NK-92 (cell line): ENCODE results near the gene RAI2.

ENCODE experiments used
- DNase-seq: peaks from one replicate; lab custom pipeline; 2025; ENCODE audit not compliant: unreplicated experiment; lab: John Stamatoyannopoulos, UW

Gene RAI2

GRCh38 chrX:17829566-17829965 lies 31.5 kb downstream of the RAI2 start:
- no peak for DNase-seq

DNA sequence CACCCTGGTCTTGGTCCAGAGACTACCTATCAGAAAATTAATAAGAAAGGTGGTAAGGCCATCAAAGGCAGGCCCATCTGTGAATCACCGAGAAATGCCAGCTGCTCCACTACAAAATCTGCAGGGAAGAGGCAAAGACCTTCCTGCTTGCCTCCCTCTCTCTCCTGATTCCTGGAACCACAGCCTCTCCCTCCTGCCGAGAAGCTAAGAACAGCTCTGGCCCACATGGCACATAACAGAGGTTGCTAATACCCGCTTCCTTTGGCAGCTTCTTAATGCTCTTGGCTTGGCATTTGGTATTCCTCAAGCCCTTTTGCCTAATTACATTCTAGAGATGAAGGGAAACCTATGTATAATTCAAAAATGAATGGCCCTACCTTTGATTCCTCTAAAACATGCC lies 32.9 kb downstream of the RAI2 start:
- DNase-seq: no peak

- DNase-seq: no peak
Measured at GRCh38 chrX:17826609-17827496, 34.2 kb downstream of the RAI2 start.

- no peak for DNase-seq
Measured at GRCh38 chrX:17824980-17825379, 36.1 kb downstream of the RAI2 start.

GRCh38 chrX:17822351-17822750 lies 38.7 kb downstream of the RAI2 start:
- DNase-seq: no peak

- DNase-seq: no peak
Measured at GRCh38 chrX:17820100-17820499, 41.0 kb downstream of the RAI2 start.

- no peak for DNase-seq
Measured at GRCh38 chrX:17818726-17819125, 42.4 kb downstream of the RAI2 start.

GRCh38 chrX:17817251-17817650 lies 43.8 kb downstream of the RAI2 start:
- DNase-seq: no peak

GRCh38 chrX:17814557-17814956 lies 46.5 kb downstream of the RAI2 start:
- no peak for DNase-seq

DNA sequence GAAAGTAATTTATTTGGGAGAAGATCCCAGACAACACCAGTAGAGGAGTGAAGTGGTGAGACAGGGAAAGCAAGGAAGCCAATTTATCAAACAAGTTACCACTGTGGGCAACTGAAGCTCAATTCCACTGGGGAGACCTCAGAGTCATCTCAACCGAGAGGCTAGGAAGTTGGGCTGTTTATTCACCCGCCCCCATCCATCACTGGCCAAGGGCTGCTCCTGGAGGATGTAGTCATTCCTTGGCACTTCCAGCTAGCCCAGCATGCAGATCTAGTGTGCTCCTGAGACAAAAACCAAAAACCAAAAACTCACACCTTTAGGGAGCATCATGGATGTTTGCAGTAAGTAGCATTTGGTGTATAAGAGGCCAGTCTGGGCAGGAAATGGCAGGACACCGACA lies 47.0 kb downstream of the RAI2 start:
- no peak for DNase-seq

GRCh38 chrX:17813277-17813676 lies 47.8 kb downstream of the RAI2 start:
- DNase-seq: no peak

GRCh38 chrX:17812763-17813162 lies 48.3 kb downstream of the RAI2 start:
- no peak for DNase-seq

- no peak for DNase-seq
Measured at GRCh38 chrX:17809984-17810383, 51.1 kb downstream of the RAI2 start.

GRCh38 chrX:17809273-17809672 lies 51.8 kb downstream of the RAI2 start:
- DNase-seq: no peak

DNA sequence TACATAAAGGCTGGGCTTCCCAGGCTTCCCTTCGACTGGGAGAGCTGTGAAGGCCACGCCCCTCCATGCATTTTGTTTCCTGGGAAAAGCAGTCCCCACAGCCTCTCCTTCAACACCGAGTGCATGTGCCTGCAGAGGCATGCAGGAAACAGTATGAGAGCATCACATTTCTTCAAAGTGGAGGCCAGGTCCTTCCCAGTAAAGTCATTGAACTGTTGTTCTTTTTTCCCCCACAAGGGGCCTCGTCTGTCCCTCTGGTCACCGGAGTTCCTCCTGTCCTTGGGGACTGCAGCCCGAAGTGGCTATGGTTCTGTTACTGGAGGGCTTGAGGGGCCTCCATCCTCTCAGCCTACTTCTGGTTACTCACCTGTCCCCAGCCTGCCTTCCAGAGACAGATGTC lies 56.0 kb downstream of the RAI2 start:
- no peak for DNase-seq

DNA sequence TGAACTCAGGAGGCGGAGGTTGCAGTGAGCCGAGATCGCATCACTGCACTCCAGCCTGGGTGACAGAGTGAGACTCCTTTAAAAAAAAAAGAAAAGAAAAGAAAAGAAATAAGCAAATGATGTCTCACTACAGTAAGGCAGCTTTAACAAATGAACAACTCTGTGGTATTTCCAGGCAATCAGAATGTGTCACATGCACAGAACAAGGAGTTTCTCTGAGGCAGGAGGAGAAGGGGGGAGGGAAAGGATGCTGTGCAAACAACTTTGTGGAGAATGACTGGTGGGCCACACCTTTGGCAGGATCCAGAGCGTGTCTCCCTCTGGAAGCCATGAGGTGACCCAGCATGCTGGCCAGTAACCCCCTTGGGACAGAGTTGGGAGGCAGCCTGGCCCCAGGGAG lies 57.6 kb downstream of the RAI2 start:
- no peak for DNase-seq

GRCh38 chrX:17802756-17803155 lies 58.3 kb downstream of the RAI2 start:
- no peak for DNase-seq

DNA sequence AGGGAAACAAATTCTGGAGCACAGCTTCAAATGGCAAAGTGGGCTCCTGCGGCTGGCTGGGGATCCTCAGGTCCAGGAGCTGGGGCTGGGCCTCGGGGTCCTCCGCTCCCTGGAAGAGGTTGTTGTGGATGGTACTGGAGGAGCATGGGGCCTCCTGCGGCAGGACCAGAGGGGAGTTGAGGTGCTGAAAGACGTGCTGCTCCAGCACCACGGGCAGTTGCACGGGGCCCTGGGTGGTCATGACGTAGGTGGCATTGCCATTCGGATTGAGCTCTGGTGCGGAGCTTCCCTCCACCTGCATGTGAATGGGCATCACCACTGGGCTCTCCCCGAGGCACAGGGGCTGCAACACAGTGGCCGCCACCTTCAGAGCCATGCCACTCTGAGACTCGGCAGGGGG lies 59.7 kb downstream of the RAI2 start:
- DNase-seq: no peak

DNA sequence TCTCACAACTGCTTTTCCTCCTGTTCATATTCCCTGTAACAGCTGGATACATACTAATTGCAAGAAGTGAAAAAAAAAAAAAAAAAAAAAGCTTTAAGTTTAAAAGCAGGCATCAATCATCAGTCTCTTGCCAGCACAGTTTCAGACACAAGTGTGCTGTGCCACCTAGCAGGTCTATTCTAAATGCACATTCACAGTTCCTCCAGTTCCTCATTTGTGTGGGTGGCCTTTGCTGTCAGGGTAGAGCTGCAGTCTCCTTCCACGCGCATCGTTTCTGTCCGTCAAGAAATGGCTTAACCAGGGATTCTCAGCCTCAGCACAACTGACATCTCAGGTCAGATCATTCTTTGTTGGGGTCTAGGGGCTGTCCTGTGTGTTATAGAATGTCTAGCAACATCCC lies 62.2 kb downstream of the RAI2 start:
- no peak for DNase-seq

DNA sequence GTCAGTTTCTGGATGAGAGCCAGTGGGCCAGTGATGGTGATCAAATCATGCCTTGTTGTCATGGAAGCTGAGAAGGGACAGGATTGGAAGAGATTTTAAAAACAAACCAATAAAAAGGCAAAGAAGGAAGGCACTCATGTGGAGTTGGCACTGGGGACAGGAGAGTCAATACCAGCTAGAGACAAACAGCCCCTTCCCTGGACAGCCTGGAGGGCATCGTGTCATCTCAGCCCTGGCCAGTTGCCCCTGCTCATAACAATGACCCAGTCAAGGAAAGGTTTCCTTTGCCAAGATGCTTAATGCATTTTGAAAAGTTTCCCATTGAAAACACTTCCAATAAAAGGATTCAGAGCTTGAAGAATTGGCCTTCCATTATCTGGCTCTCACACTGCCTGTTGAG lies 68.3 kb downstream of the RAI2 start:
- DNase-seq: peak; percentile 99

DNA sequence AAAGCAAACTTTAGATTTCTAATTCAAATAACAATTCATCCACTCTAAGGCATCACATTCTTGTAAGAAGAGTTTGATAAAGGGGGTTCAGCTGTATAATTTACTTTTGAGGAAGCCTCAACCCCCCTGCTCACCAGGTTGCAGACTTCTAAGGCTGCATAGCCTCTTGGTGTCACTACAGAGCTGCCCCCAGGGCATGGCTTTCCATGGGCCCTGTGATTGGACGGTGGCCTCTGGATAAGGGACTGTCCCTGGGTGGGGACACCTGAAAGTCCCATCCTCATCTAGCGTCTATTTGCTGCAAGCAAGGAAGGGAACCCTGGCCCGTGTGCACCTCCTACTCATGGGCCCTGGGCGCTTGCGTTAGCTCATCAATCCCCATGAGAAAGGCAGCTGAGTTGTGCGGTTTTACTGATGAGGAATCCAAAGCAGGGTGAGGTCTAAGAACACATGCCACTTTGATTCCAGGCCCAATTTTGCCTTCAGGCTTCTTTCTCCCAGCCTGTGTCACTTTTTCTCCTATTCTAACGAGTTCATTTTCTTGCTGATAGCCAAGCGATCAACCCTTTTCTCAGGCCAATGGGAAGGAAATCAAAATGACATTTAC lies 72.0 kb downstream of the RAI2 start:
- DNase-seq: no peak

GRCh38 chrX:17788439-17788838 lies 72.7 kb downstream of the RAI2 start:
- no peak for DNase-seq

DNA sequence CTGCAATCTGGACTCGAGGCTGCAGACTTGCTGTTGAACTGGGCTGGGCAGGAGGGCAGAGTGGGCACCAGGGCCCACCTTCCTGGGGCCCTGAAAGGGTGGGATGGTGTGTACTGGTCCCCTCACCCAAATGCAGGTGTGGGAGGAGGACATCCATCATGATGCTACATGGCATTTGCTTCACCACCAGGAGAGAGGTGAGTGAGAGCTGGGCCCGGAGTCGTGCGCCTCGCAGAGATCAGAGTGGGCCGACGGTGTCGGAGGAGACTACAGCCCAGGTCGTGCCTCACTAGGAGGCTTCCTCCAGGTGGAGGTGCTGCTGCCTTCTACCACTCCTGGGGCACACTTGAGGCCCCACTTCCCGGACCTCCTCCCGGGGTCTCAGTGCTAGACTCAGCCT lies 73.5 kb downstream of the RAI2 start:
- DNase-seq: no peak
